ENCODE results near the gene ARVCF. TPM values are rescaled to one million over a fixed set of nuclear protein-coding genes. Genes with fewer than 3 reads are reported as not detected.

The ARVCF gene
- polyA plus RNA-seq, 3 donors from 2014 or later, result 5.3 to 15.9 (median 5.3) TPM

GRCh38 chr22:19991645-19992451 lies 24.8 kb downstream of the ARVCF start:
- H3K27ac Mint-ChIP-seq, result no peak overlapping the region
- DNase-seq, result no peak
- no peaks in the 10 kb centered on the region for H3K9me3 Mint-ChIP-seq
- peaks cover 0 to 3% (median 1%) of the 10 kb centered on the region in 3 donors for H3K27me3 Mint-ChIP-seq (ENCODE audit: low read depth in 3 of 3)
- H3K36me3 Mint-ChIP-seq, result no peaks in the 10 kb centered on the region
- H3K4me1 Mint-ChIP-seq, result no peaks in the 10 kb centered on the region
- no peak overlapping the region for H3K4me3 Mint-ChIP-seq

GRCh38 chr22:19991395-19991644 lies 25.3 kb downstream of the ARVCF start:
- no peak for DNase-seq
- Mint-ChIP-seq H3K9me3 (no peaks in the 10 kb centered on the region), H3K4me3 (no peak overlapping the region), H3K27ac (no peak overlapping the region), H3K4me1 (peaks cover 2% of the 10 kb centered on the region in 2 donors), H3K36me3 (no peaks in the 10 kb centered on the region), H3K27me3 (ENCODE audit: low read depth in 3 of 3) (peaks cover 0 to 3% (median 1%) of the 10 kb centered on the region in 3 donors)

- H3K9me3 Mint-ChIP-seq, result no peaks in the 10 kb centered on the region
Observed at GRCh38 chr22:19990609-19991394, 25.8 kb downstream of the ARVCF start.

GRCh38 chr22:19990188-19990587 lies 26.4 kb downstream of the ARVCF start:
- H3K27me3 Mint-ChIP-seq (ENCODE audit: low read depth in 3 of 3), result peaks cover 0 to 5% (median 1%) of the 10 kb centered on the region in 3 donors
- no peak for DNase-seq
- H3K36me3 Mint-ChIP-seq, result no peaks in the 10 kb centered on the region
- H3K4me3 Mint-ChIP-seq, result no peak overlapping the region
- H3K27ac Mint-ChIP-seq, result no peak overlapping the region
- H3K9me3 Mint-ChIP-seq, result no peaks in the 10 kb centered on the region
- peaks cover 12 to 13% of the 10 kb centered on the region in 2 donors for H3K4me1 Mint-ChIP-seq

More at GRCh38 chr22:19990609-19991394, 25.8 kb downstream of the ARVCF start:
- Mint-ChIP-seq H3K27me3 (ENCODE audit: low read depth in 3 of 3) (peaks cover 0 to 5% (median 1%) of the 10 kb centered on the region in 3 donors), H3K27ac (no peak overlapping the region), H3K36me3 (no peaks in the 10 kb centered on the region), H3K4me1 (peaks cover 5 to 7% of the 10 kb centered on the region in 2 donors), H3K4me3 (no peak overlapping the region)
- DNase-seq, result no peak

GRCh38 chr22:19989725-19990067 lies 26.9 kb downstream of the ARVCF start:
- Mint-ChIP-seq H3K9me3 (no peaks in the 10 kb centered on the region), H3K4me1 (peaks cover 15% of the 10 kb centered on the region in 2 donors), H3K4me3 (peak overlapping the region in 2 of 5 donors; percentile 39 to 40), H3K36me3 (no peaks in the 10 kb centered on the region), H3K27me3 (ENCODE audit: low read depth in 3 of 3) (peaks cover 0 to 5% (median 1%) of the 10 kb centered on the region in 3 donors), H3K27ac (peak overlapping the region in 2 of 6 donors; percentile 40 to 51)
- no peak for DNase-seq

GRCh38 chr22:19988965-19989724 lies 27.5 kb downstream of the ARVCF start:
- Mint-ChIP-seq H3K9me3 (no peaks in the 10 kb centered on the region), H3K4me3 (peak overlapping the region in 1 of 5 donors; percentile 6), H3K36me3 (no peaks in the 10 kb centered on the region), H3K27me3 (ENCODE audit: low read depth in 3 of 3) (peaks cover 0 to 5% (median 1%) of the 10 kb centered on the region in 3 donors), H3K27ac (peak overlapping the region in 2 of 6 donors; percentile 40 to 51), H3K4me1 (peaks cover 15% of the 10 kb centered on the region in 2 donors)
- DNase-seq, result no peak

- DNase-seq, result no peak
- Mint-ChIP-seq H3K36me3 (no peaks in the 10 kb centered on the region), H3K4me1 (peaks cover 15 to 18% of the 10 kb centered on the region in 2 donors), H3K27me3 (ENCODE audit: low read depth in 3 of 3) (peaks cover 0 to 5% (median 1%) of the 10 kb centered on the region in 3 donors), H3K27ac (no peak overlapping the region), H3K9me3 (no peaks in the 10 kb centered on the region), H3K4me3 (peak overlapping the region; percentile 46 to 67 (median 57))
Observed at GRCh38 chr22:19988331-19988808, 28.3 kb downstream of the ARVCF start.

- Mint-ChIP-seq H3K4me1 (peaks cover 15 to 19% of the 10 kb centered on the region in 2 donors), H3K36me3 (no peaks in the 10 kb centered on the region), H3K27ac (peak overlapping the region in 1 of 6 donors; percentile 35), H3K4me3 (peak overlapping the region; percentile 46 to 68 (median 60)), H3K27me3 (ENCODE audit: low read depth in 3 of 3) (peaks cover 0 to 5% (median 1%) of the 10 kb centered on the region in 3 donors), H3K9me3 (no peaks in the 10 kb centered on the region)
- no peak for DNase-seq
Observed at GRCh38 chr22:19987394-19988306, 29.0 kb downstream of the ARVCF start.

- peak; percentile 72 to 78 (median 76) for DNase-seq
- peak overlapping the region in 3 of 6 donors; percentile 11 to 40 (median 35) for H3K27ac Mint-ChIP-seq
- peaks cover 15 to 23% of the 10 kb centered on the region in 2 donors for H3K4me1 Mint-ChIP-seq
- H3K4me3 Mint-ChIP-seq, result peak overlapping the region; percentile 74 to 86 (median 82)
- H3K27me3 Mint-ChIP-seq (ENCODE audit: low read depth in 3 of 3), result peaks cover 0 to 5% (median 1%) of the 10 kb centered on the region in 3 donors
- no peaks in the 10 kb centered on the region for H3K36me3 Mint-ChIP-seq
- H3K9me3 Mint-ChIP-seq, result no peaks in the 10 kb centered on the region
Observed at GRCh38 chr22:19986410-19987341, 29.9 kb downstream of the ARVCF start.

GRCh38 chr22:19986011-19986409 lies 30.6 kb downstream of the ARVCF start:
- Mint-ChIP-seq H3K36me3 (no peaks in the 10 kb centered on the region), H3K4me1 (peaks cover 15 to 23% of the 10 kb centered on the region in 2 donors), H3K9me3 (no peaks in the 10 kb centered on the region), H3K4me3 (peak overlapping the region; percentile 74 to 86 (median 82)), H3K27ac (peak overlapping the region in 1 of 6 donors; percentile 35), H3K27me3 (ENCODE audit: low read depth in 3 of 3) (peaks cover 0 to 5% (median 1%) of the 10 kb centered on the region in 3 donors)
- DNase-seq, result no peak

GRCh38 chr22:19984851-19985811 lies 31.5 kb downstream of the ARVCF start:
- Mint-ChIP-seq H3K27ac (peak overlapping the region in 2 of 6 donors; percentile 36 to 37), H3K4me1 (peaks cover 15 to 23% of the 10 kb centered on the region in 2 donors), H3K4me3 (peak overlapping the region; percentile 46 to 83 (median 69)), H3K27me3 (ENCODE audit: low read depth in 3 of 3) (peaks cover 0 to 3% (median 3%) of the 10 kb centered on the region in 3 donors), H3K36me3 (no peaks in the 10 kb centered on the region), H3K9me3 (no peaks in the 10 kb centered on the region)
- no peak for DNase-seq
